Kidney (tissue), 14 donors: ENCODE measurements around the gene CRYL1. TPM values are rescaled to one million over a fixed set of nuclear protein-coding genes. Genes with fewer than 3 reads are reported as not detected.

Experiments used
- DNase-seq, 5 donors: peaks; one replicate each; pipeline ENCODE4 v3.0.0-alpha.2; 2013 to 2020
- FAIRE-seq: peaks from 2 replicates; lab custom pipeline; 2012; peaks lifted over from hg19 to GRCh38; lab: Jason Lieb, UNC
- H3K27ac ChIP-seq, 2 donors: one replicate each; pipeline ENCODE4 v1.7.0; 2013; ENCODE audit warnings: low read depth in 2 of 2, low read length in 2 of 2, inconsistent platforms in 1 of 2
- H3K27me3 ChIP-seq: one replicate; pipeline ENCODE4 v1.7.1; 2013; ENCODE audit warnings: low read length, inconsistent platforms; ENCODE audit not compliant: control insufficient read depth, insufficient read depth
- H3K36me3 ChIP-seq, 3 donors: one replicate each; pipeline versions ENCODE4 v1.7.0 to v1.7.1; 2013; ENCODE audit warnings: low read length in 3 of 3, control low read depth in 1 of 3, inconsistent platforms in 1 of 3; ENCODE audit not compliant: insufficient read depth in 3 of 3, control insufficient read depth in 2 of 3
- H3K4me1 ChIP-seq, 3 donors: one replicate each; pipeline versions ENCODE4 v1.7.0 to v1.7.1; 2013; ENCODE audit warnings: low read length in 3 of 3, inconsistent platforms in 1 of 3, low read depth in 1 of 3; ENCODE audit not compliant: control insufficient read depth in 2 of 3, insufficient read depth in 2 of 3
- H3K4me3 ChIP-seq, 3 donors: one replicate each; pipeline versions ENCODE4 v1.7.0 to v1.8.1; 2013; ENCODE audit warnings: low read length in 3 of 3, control low read depth in 1 of 3, inconsistent platforms in 1 of 3
- H3K9ac ChIP-seq, 3 donors: one replicate each; pipeline versions ENCODE4 v1.7.0 to v1.7.1; 2013; ENCODE audit warnings: low read length in 3 of 3, control low read depth in 1 of 3, inconsistent platforms in 1 of 3
- H3K9me3 ChIP-seq, 3 donors: one replicate each; pipeline versions ENCODE4 v1.7.0 to v1.7.1; 2013; ENCODE audit warnings: low read length in 3 of 3, control low read depth in 1 of 3, inconsistent platforms in 1 of 3; ENCODE audit not compliant: control insufficient read depth in 2 of 3, insufficient read depth in 1 of 3
- CTCF ChIP-seq: IDR thresholded peaks from 3 replicates; pipeline ENCODE4 v1.5.1; 2012; ENCODE audit warnings: mild to moderate bottlenecking, moderate library complexity, borderline replicate concordance; ENCODE audit not compliant: insufficient read depth; ENCODE audit errors: extremely low read depth
- intact Hi-C: fragments of 100-400 bp; cut with DNase I; formaldehyde crosslinking; loops from one replicate; pipeline ENCODE4 v1.11.1; 2022
- polyA plus RNA-seq: library from polyadenylated mRNA; stranded (reverse); fragments of 350-450 nt; fragmentation: Illumina TruSeq; extraction: RNeasy Lipid Tissue Mini Kit (QIAGEN cat#74804); gene quantifications from one replicate; pipeline ENCODE4 v1.2.3, GENCODE V29; 2014; ENCODE audit warnings: low read depth, low replicate concordance; ENCODE audit not compliant: insufficient read depth
- total RNA-seq: library from RNA; stranded (reverse); fragmentation: NEBNext Ultra II Directional; extraction: Animal tissue kit (Norgen Biotek cat#: 25700); gene quantifications from one replicate; pipeline ENCODE4 v1.2.1, GENCODE V29; 2021
- donor health status: control.
- donor health status: control.
- donor health status: control.
- donor health status: control.
- donor health status: control.
- donor health status: DM: yes; HTN: yes; CAD: no.
- donor health status: Normal renal cell carcinoma (clear cell type).

The CRYL1 gene
- total and polyA plus RNA-seq, 2 donors from 2014 or later: 130 to 462 TPM

- Histone ChIP-seq H3K27me3 (no peaks in the 10 kb centered on the region), H3K4me3 (no peak overlapping the region), H3K9me3 (no peaks in the 10 kb centered on the region), H3K4me1 (peaks cover 0 to 2% (median 0%) of the 10 kb centered on the region in 3 donors), H3K9ac (no peak overlapping the region), H3K27ac (no peak overlapping the region), H3K36me3 (no peaks in the 10 kb centered on the region)
- intact Hi-C loops: loop anchor here (10.0 kb wide), 1 partner anchor 66 kb away; no protein-coding TSS in a partner anchor
- TF ChIP-seq CTCF: no peak
- DNase-seq (no peak), FAIRE-seq (no peak)
Observed at GRCh38 chr13:20370815-20371421, 154.7 kb downstream of the CRYL1 start.

- H3K27ac ChIP-seq: no peak overlapping the region
Observed at GRCh38 chr13:20369886-20370361, 155.7 kb downstream of the CRYL1 start.

GRCh38 chr13:20366056-20366455 is 159.6 kb downstream of the CRYL1 start:
- Histone ChIP-seq H3K4me3 (no peak overlapping the region), H3K36me3 (no peaks in the 10 kb centered on the region), H3K27ac (no peak overlapping the region), H3K27me3 (no peaks in the 10 kb centered on the region), H3K4me1 (peaks cover 3 to 10% (median 5%) of the 10 kb centered on the region in 3 donors), H3K9ac (no peak overlapping the region), H3K9me3 (no peaks in the 10 kb centered on the region)
- DNase-seq (no peak), FAIRE-seq (no peak)
- no peak for TF ChIP-seq CTCF
- intact Hi-C loops: no loop called here

More at GRCh38 chr13:20369886-20370361, 155.7 kb downstream of the CRYL1 start:
- no peaks in the 10 kb centered on the region for H3K27me3 ChIP-seq
- intact Hi-C loops: loop anchor here (10.0 kb wide), 1 partner anchor 65 kb away; no protein-coding TSS in a partner anchor
- DNase-seq (no peak), FAIRE-seq (no peak)
- no peak overlapping the region for H3K4me3 ChIP-seq
- peaks cover 0 to 3% (median 0%) of the 10 kb centered on the region in 3 donors for H3K4me1 ChIP-seq
- H3K36me3 ChIP-seq: no peaks in the 10 kb centered on the region
- no peak overlapping the region for H3K9ac ChIP-seq
- no peaks in the 10 kb centered on the region for H3K9me3 ChIP-seq
- TF ChIP-seq CTCF: no peak
